Sigmoid colon (tissue), 4 donors: ENCODE results near the gene SMCHD1.

Source experiments
- CTCF ChIP-seq, 4 experiments: fragments of 450-650 bp in 3 of 4; fragments of 200-600 bp in 1 of 4; IDR thresholded peaks; one replicate each; pipeline ENCODE4 v1.5.1; 2016 to 2019; ENCODE audit warnings: antibody characterized with exemption in 4 of 4, mild to moderate bottlenecking in 3 of 4, moderate library complexity in 2 of 4
- EP300 ChIP-seq, 4 donors: sonication (generic); formaldehyde crosslinking; IDR thresholded peaks; one replicate each; pipeline ENCODE4 v1.6.1; 2017; ENCODE audit warnings: antibody characterized with exemption in 4 of 4
- POLR2A ChIP-seq, 2 donors: fragments of 450-650 bp; IDR thresholded peaks; one replicate each; pipeline ENCODE4 v1.6.1; 2016; ENCODE audit warnings: antibody characterized with exemption in 2 of 2, mild to moderate bottlenecking in 2 of 2, moderate library complexity in 2 of 2
- POLR2AphosphoS5 ChIP-seq, 4 donors: sonication (generic); formaldehyde crosslinking; IDR thresholded peaks; one replicate each; pipeline ENCODE4 v1.6.1; 2017; ENCODE audit warnings: antibody characterized with exemption in 4 of 4

DNA sequence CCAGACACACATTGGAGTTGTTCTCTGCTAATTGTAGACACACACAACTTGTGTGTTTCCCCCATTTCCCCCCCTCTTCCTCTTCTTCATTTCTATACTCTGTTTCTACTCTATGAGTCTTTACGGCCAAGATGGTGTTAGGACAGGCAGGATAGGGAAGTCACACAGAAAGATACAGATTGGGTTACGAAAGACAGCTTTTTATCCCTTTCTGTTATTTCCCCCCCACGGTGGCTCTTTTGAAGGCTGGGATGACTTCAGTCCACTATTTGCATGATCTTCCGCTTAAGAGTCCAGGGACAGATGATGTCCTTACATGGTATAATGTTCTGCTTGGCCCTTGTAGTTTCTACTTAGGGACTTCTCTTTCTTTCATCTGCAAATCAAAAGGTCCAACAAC lies 189.6 kb downstream of the SMCHD1 start:
- TF ChIP-seq CTCF (IDR thresholded peaks at IDR 0.05) = no peak
- TF ChIP-seq EP300 (IDR thresholded peaks at IDR 0.05) = no peak
- no peak for TF ChIP-seq POLR2AphosphoS5 (IDR thresholded peaks at IDR 0.05)
- no peak for TF ChIP-seq POLR2A (IDR thresholded peaks at IDR 0.05)
